Astrocyte (in vitro differentiated cells and primary cell): ENCODE measurements around the gene RASA4. TPM values are rescaled to one million over a fixed set of nuclear protein-coding genes. Genes with fewer than 3 reads are reported as not detected.
"Not testable (repeated sequence)": the region's sequence is repeated elsewhere in the genome, so short reads cannot be mapped to it uniquely, and the experiment has no call there.

Source experiments
- DNase-seq: peaks from one replicate; pipeline ENCODE4 v3.0.0-alpha.2; 2010; ENCODE audit warnings: low read depth
- FAIRE-seq: peaks from 2 replicates; lab custom pipeline; 2011; peaks lifted over from hg19 to GRCh38; lab: Jason Lieb, UNC
- H2AFZ ChIP-seq: 2 replicates; pipeline ENCODE4 v1.6.0; 2012; ENCODE audit warnings: low read depth, low read length, inconsistent platforms
- H3K27ac ChIP-seq: 2 replicates; pipeline ENCODE4 v1.5.1; 2011; ENCODE audit warnings: low read depth, low read length, inconsistent platforms
- H3K27me3 ChIP-seq: 2 replicates; pipeline ENCODE4 v1.6.0; 2011; ENCODE audit warnings: low read length, inconsistent platforms; ENCODE audit not compliant: insufficient read depth
- H3K36me3 ChIP-seq: 2 replicates; pipeline ENCODE4 v1.5.1; 2011; ENCODE audit warnings: low read length, inconsistent platforms; ENCODE audit not compliant: insufficient read depth
- H3K4me1 ChIP-seq: 2 replicates; pipeline ENCODE4 v1.5.1; 2011; ENCODE audit warnings: low read length, inconsistent platforms; ENCODE audit not compliant: insufficient read depth
- H3K4me2 ChIP-seq: 2 replicates; pipeline ENCODE4 v1.6.0; 2012; ENCODE audit warnings: low read length, inconsistent platforms
- H3K4me3 ChIP-seq: 2 replicates; pipeline ENCODE4 v1.5.1; 2011; ENCODE audit warnings: low read depth, mild to moderate bottlenecking, low read length, inconsistent platforms; ENCODE audit not compliant: insufficient read depth
- H3K79me2 ChIP-seq: 2 replicates; pipeline ENCODE4 v1.6.0; 2012; ENCODE audit warnings: mild to moderate bottlenecking, low read length, inconsistent platforms; ENCODE audit not compliant: insufficient read depth
- H3K9ac ChIP-seq: 2 replicates; pipeline ENCODE4 v1.6.0; 2012; ENCODE audit warnings: mild to moderate bottlenecking, low read length, inconsistent platforms
- H3K9me3 ChIP-seq: 2 replicates; pipeline ENCODE4 v1.5.1; 2012; ENCODE audit warnings: low read depth, mild to moderate bottlenecking, low read length, inconsistent platforms; ENCODE audit not compliant: insufficient read depth
- H4K20me1 ChIP-seq: 2 replicates; pipeline ENCODE4 v1.6.0; 2012; ENCODE audit warnings: low read length, inconsistent platforms; ENCODE audit not compliant: insufficient read depth
- H3K27ac Mint-ChIP-seq: one replicate; pipeline ENCODE4 v1.8.0; 2021; ENCODE audit warnings: mild to moderate bottlenecking, mixed read lengths; ENCODE audit not compliant: unreplicated experiment
- H3K27me3 Mint-ChIP-seq: one replicate; pipeline ENCODE4 v1.8.0; 2021; ENCODE audit warnings: low read depth, mixed read lengths; ENCODE audit not compliant: unreplicated experiment
- H3K36me3 Mint-ChIP-seq: one replicate; pipeline ENCODE4 v1.8.0; 2021; ENCODE audit warnings: low read depth, mixed read lengths; ENCODE audit not compliant: unreplicated experiment
- H3K4me1 Mint-ChIP-seq: one replicate; pipeline ENCODE4 v1.8.0; 2021; ENCODE audit warnings: low read depth, mixed read lengths; ENCODE audit not compliant: unreplicated experiment
- H3K4me3 Mint-ChIP-seq: one replicate; pipeline ENCODE4 v1.8.0; 2021; ENCODE audit warnings: mild to moderate bottlenecking, moderate library complexity, mixed read lengths; ENCODE audit not compliant: unreplicated experiment
- H3K9me3 Mint-ChIP-seq: one replicate; pipeline ENCODE4 v1.8.0; 2021; ENCODE audit warnings: mild to moderate bottlenecking, mixed read lengths; ENCODE audit not compliant: unreplicated experiment
- total RNA-seq: library from RNA; stranded (reverse); gene quantifications from 2 replicates; pipeline ENCODE4 v1.2.1, GENCODE V29; 2021

Gene RASA4
- total RNA-seq, 1 donor from 2014 or later: 7.2 TPM

DNA sequence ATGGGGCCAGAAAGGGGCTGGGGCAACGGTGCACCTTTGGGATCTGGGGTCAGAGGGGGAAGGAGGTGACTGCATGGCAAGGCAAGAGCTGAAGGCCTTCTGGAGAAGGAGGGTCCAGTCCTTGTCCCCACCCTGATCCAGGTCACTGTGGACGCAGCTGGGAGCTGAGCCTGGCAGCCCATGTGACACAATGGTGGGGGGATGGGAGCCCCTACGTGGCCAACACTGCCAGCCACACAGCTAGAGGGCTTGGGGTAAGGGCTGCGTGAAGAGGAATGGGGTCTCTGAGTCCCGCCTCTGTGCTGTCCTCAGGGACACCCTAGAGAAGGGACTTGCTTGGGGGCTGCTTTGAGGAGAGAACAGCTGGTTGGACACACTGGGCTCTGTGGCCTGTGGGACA is 34.8 kb downstream of the RASA4 start:
- not testable (repeated sequence) for H3K4me2 ChIP-seq, H2AFZ ChIP-seq, H3K36me3 ChIP-seq, H4K20me1 ChIP-seq, H3K9me3 Mint-ChIP-seq, H3K27me3 ChIP-seq, FAIRE-seq, DNase-seq, H3K4me1 ChIP-seq, H3K9me3 ChIP-seq, H3K4me3 ChIP-seq, H3K79me2 ChIP-seq, H3K27me3 Mint-ChIP-seq, H3K27ac Mint-ChIP-seq, H3K36me3 Mint-ChIP-seq, H3K4me3 Mint-ChIP-seq, H3K27ac ChIP-seq, H3K4me1 Mint-ChIP-seq, H3K9ac ChIP-seq

DNA sequence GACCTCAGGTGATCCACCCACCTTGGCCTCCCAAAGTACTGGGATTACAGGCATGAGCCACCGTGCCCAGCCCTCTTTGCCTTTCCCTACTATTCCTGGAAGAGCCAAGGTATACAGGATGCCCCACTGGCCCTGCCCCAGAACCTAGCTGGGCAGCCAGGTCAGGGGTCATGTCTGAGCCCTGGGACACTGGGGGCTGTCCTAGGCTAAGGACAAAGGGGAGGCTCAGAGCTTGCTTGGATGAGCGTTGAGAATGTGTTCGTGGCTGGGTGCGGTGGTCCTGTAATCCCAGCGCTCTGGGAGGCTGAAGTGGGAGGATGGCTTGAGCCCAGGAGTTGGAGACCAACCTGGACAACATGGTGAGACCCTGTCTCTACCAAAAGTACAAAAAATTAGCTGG is 38.1 kb downstream of the RASA4 start:
- H3K27me3 Mint-ChIP-seq, H3K4me3 ChIP-seq, H3K27ac ChIP-seq, FAIRE-seq, H2AFZ ChIP-seq, H3K4me3 Mint-ChIP-seq, H3K9me3 Mint-ChIP-seq, H3K4me1 Mint-ChIP-seq, H3K27ac Mint-ChIP-seq, H3K36me3 ChIP-seq, H3K4me2 ChIP-seq, H3K9me3 ChIP-seq, H3K4me1 ChIP-seq, H3K36me3 Mint-ChIP-seq, H3K27me3 ChIP-seq, H4K20me1 ChIP-seq, H3K79me2 ChIP-seq, DNase-seq, H3K9ac ChIP-seq: not testable (repeated sequence)

DNA sequence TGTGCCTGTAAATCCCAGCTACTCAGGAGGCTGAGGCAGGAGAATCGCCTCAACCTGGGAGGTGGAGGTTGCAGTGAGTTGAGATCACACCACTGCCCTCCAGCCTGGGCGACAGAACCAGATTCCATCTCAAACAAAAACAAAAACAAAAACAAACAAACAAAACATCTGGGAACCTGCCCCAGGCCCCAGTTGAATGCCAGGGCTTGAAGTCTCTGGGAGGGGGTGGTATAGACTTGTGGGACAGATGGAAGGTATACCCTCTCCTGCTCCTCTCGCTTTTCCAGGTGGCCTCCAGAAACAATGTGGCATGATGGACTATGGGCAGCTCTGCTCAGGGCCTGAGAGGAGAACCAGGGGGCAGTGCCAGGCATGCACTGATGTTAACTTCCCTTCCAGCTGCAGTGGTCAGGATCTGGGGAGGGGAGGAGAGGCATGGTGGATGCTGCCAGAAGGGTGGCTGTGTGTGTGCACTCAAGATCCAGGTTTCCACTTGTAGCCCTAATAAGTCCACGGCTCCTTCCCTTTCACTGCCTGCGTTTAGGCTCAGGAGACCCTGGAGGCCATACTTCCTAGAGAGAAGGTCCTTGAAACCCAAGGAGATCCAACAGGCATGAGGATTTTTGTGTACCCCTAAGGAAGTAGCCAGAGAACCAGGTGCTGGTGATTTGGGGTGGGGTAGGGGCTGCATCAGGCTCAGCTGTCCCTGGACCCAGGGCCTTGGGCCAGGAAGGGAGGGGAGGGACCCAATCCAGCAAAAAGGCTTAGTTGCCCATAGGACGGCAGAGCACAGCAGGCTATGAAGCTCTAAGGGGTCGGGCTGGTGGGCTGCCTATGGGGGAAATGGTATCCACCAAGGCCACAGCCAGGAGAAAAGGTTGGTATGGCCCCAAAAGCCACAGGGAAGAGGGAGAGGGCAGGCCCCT is 39.0 kb downstream of the RASA4 start:
- H3K36me3 Mint-ChIP-seq, H3K4me3 ChIP-seq, H2AFZ ChIP-seq, H4K20me1 ChIP-seq, H3K4me1 ChIP-seq, H3K4me1 Mint-ChIP-seq, H3K27ac ChIP-seq, H3K4me3 Mint-ChIP-seq, H3K27ac Mint-ChIP-seq, H3K9me3 Mint-ChIP-seq, H3K27me3 Mint-ChIP-seq, H3K9me3 ChIP-seq, DNase-seq, H3K27me3 ChIP-seq, H3K9ac ChIP-seq, FAIRE-seq, H3K4me2 ChIP-seq, H3K79me2 ChIP-seq, H3K36me3 ChIP-seq: not testable (repeated sequence)

DNA sequence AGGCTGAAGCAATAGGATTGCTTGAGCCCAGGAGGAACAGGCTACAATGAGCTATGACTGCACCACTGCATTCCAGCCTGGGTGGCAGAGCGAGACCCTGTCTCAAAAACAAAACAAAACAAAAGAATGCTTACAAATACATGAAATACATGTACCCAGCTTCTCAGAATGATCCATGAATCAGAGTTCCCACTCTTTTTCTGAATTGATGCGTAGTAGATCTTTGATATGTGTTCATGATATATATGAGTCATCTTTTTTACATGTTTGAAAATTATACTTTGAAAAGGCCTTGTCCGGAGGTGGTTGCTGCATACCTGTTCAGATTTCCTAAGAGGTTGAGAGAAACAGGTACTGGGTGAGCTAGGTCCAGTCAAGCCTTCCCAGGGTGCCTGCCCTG is 40.2 kb downstream of the RASA4 start:
- H3K9me3 ChIP-seq, H3K4me3 Mint-ChIP-seq, H3K4me3 ChIP-seq, H2AFZ ChIP-seq, DNase-seq, FAIRE-seq, H3K36me3 Mint-ChIP-seq, H3K27me3 ChIP-seq, H3K4me1 ChIP-seq, H3K9ac ChIP-seq, H3K79me2 ChIP-seq, H4K20me1 ChIP-seq, H3K4me1 Mint-ChIP-seq, H3K4me2 ChIP-seq, H3K9me3 Mint-ChIP-seq, H3K27me3 Mint-ChIP-seq, H3K27ac Mint-ChIP-seq, H3K27ac ChIP-seq, H3K36me3 ChIP-seq: not testable (repeated sequence)

DNA sequence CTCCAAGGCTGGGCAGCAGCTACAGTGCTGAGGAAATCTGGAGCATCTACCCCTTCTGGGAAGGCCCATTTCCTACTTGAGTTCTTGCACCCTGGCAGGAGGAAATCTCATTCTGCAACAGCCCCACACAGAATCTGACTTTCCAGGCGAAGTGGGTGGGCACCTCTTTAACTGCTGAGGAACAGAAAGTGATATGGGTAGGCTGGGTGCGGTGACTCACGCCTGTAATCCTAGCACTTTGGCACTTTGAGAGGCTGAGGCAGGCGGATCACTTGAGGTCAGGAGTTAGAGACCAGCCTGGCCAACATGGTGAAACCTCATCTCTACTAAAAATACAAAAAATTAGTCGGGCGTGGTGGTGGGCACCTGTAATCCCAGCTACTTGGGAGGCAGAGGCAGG is 41.9 kb downstream of the RASA4 start:
- DNase-seq, H3K27me3 ChIP-seq, H3K79me2 ChIP-seq, H3K9me3 Mint-ChIP-seq, H3K36me3 ChIP-seq, H3K36me3 Mint-ChIP-seq, H2AFZ ChIP-seq, H3K4me3 ChIP-seq, FAIRE-seq, H3K4me1 Mint-ChIP-seq, H3K27me3 Mint-ChIP-seq, H3K27ac Mint-ChIP-seq, H3K9me3 ChIP-seq, H3K9ac ChIP-seq, H3K27ac ChIP-seq, H3K4me1 ChIP-seq, H4K20me1 ChIP-seq, H3K4me3 Mint-ChIP-seq, H3K4me2 ChIP-seq: not testable (repeated sequence)
